HepG2 (cell line): ENCODE results near the gene ZPR1. TPM values are rescaled to one million over a fixed set of nuclear protein-coding genes. Genes with fewer than 3 reads are reported as not detected.

ENCODE experiments used
- CHD2 ChIP-seq: IDR thresholded peaks from 2 replicates; pipeline ENCODE4 v1.6.1; 2011; ENCODE audit warnings: low read depth, low read length, improper control_type of control experiment
- GABPA ChIP-seq, 2 experiments: IDR thresholded peaks; 2 replicates each; pipeline ENCODE4 v1.6.1; 2011 to 2016; ENCODE audit warnings: low read depth in 2 of 2, low read length in 1 of 2, missing biosample characterization in 1 of 2, missing genetic modification characterization in 1 of 2
- HNRNPK ChIP-seq: fragments of 200-400 bp; formaldehyde crosslinking; IDR thresholded peaks from 2 replicates; pipeline ENCODE4 v1.6.1; 2018; ENCODE audit warnings: low read length, low read depth, moderate library complexity, mild to moderate bottlenecking; ENCODE audit not compliant: poor library complexity, severe bottlenecking
- HNRNPUL1 ChIP-seq: fragments of 200-400 bp; formaldehyde crosslinking; IDR thresholded peaks from 2 replicates; pipeline ENCODE4 v1.6.1; 2017; ENCODE audit warnings: low read depth, mild to moderate bottlenecking, low read length, moderate library complexity
- KDM5B ChIP-seq: sonication (generic); formaldehyde crosslinking; IDR thresholded peaks from 2 replicates; pipeline ENCODE4 v1.4.0; 2020; ENCODE audit warnings: missing genetic modification reagents, mild to moderate bottlenecking, borderline replicate concordance
- MAZ ChIP-seq, 2 experiments: sonication (generic) in 1 of 2; formaldehyde crosslinking in 1 of 2; IDR thresholded peaks; 2 replicates each; pipeline versions ENCODE4 v1.5.0 to v1.6.1; 2012 to 2020; ENCODE audit warnings: low read depth in 2 of 2, mild to moderate bottlenecking in 2 of 2, borderline replicate concordance in 1 of 2, improper control_type of control experiment in 1 of 2, low read length in 1 of 2, missing genetic modification reagents in 1 of 2, moderate library complexity in 1 of 2
- NBN ChIP-seq: fragments of 450-650 bp; conservative IDR thresholded peaks from 2 replicates; pipeline ENCODE4 v1.6.1; 2017
- NFE2 ChIP-seq: sonication (generic); formaldehyde crosslinking; IDR thresholded peaks from 2 replicates; pipeline ENCODE4 v1.4.0; 2020; ENCODE audit warnings: missing genetic modification reagents
- NPAS2 ChIP-seq: sonication (generic); formaldehyde crosslinking; IDR thresholded peaks from 2 replicates; pipeline ENCODE4 v1.8.0; 2022; ENCODE audit warnings: mild to moderate bottlenecking, missing genetic modification reagents, borderline replicate concordance
- PHF21A ChIP-seq: sonication (generic); formaldehyde crosslinking; IDR thresholded peaks from 2 replicates; pipeline ENCODE4 v1.5.0; 2020; ENCODE audit warnings: mild to moderate bottlenecking, missing genetic modification reagents
- RORA ChIP-seq: sonication (generic); formaldehyde crosslinking; IDR thresholded peaks from 2 replicates; pipeline ENCODE4 v1.5.0; 2020; ENCODE audit warnings: mild to moderate bottlenecking, missing genetic modification reagents, moderate library complexity
- TCF12 ChIP-seq, 2 experiments: fragments of 450-650 bp in 1 of 2; sonication (generic) in 1 of 2; formaldehyde crosslinking in 1 of 2; IDR thresholded peaks; 2 replicates each; pipeline versions ENCODE4 v1.6.1 to v1.8.0; 2017 to 2022; ENCODE audit warnings: antibody characterized with exemption in 1 of 2, mild to moderate bottlenecking in 1 of 2, missing genetic modification reagents in 1 of 2, moderate library complexity in 1 of 2
- YEATS2 ChIP-seq: sonication (generic); formaldehyde crosslinking; IDR thresholded peaks from 2 replicates; pipeline ENCODE4 v1.4.0; 2020; ENCODE audit warnings: missing genetic modification reagents, borderline replicate concordance
- ZC3H13 ChIP-seq: sonication (generic); formaldehyde crosslinking; IDR thresholded peaks from 2 replicates; pipeline ENCODE4 v1.8.1; 2023; ENCODE audit warnings: mild to moderate bottlenecking, missing genetic modification reagents, moderate library complexity
- ZNF12 ChIP-seq: sonication (generic); formaldehyde crosslinking; IDR thresholded peaks from 2 replicates; pipeline ENCODE4 v1.5.0; 2020; ENCODE audit warnings: missing genetic modification reagents
- ZSCAN20 ChIP-seq: sonication (generic); formaldehyde crosslinking; IDR thresholded peaks from 2 replicates; pipeline ENCODE4 v1.4.0; 2020; ENCODE audit warnings: missing genetic modification reagents, mild to moderate bottlenecking, borderline replicate concordance
- polyA plus RNA-seq, 8 experiments: library from polyadenylated mRNA; depleted of rRNA in 3 of 8; stranded (reverse) in 7 of 8; unstranded in 1 of 8; fragments of >200 nt; fragmentation: Illumina TruSeq in 4 of 8; extraction: Trizol in 4 of 8; gene quantifications; 2 replicates each; pipeline versions ENCODE4 v1.2.1 to v1.2.3, GENCODE V29; 2011 to 2016; ENCODE audit warnings: low read depth in 4 of 8, missing spikeins in 1 of 8, mixed read lengths in 1 of 8; ENCODE audit not compliant: insufficient read depth in 1 of 8
- total RNA-seq, 5 experiments: library from RNA; depleted of rRNA; stranded (reverse); fragments of >200 nt; fragmentation: Illumina TruSeq; extraction: Trizol; gene quantifications; 2 replicates each; pipeline ENCODE4 v1.2.3, GENCODE V29; 2016; ENCODE audit warnings: low read depth in 1 of 5
- TF ChIP-seq, protein P1 (sequence below), 2 experiments: IDR thresholded peaks; 2 replicates each; pipeline ENCODE4 v1.6.1; 2011 to 2012; ENCODE audit warnings: low read length in 2 of 2, borderline replicate concordance in 1 of 2, low read depth in 1 of 2, mild to moderate bottlenecking in 1 of 2, moderate library complexity in 1 of 2
- TF ChIP-seq, protein P2 (sequence below): sonication (generic); formaldehyde crosslinking; IDR thresholded peaks from 2 replicates; pipeline ENCODE4 v1.9.0; 2022; ENCODE audit warnings: low read depth, missing genetic modification reagents
- TF ChIP-seq, protein P3 (sequence below): sonication (generic); formaldehyde crosslinking; IDR thresholded peaks from 2 replicates; pipeline ENCODE4 v1.4.0; 2020; ENCODE audit warnings: mild to moderate bottlenecking, missing genetic modification reagents
- TF ChIP-seq, protein P4 (sequence below): sonication (generic); formaldehyde crosslinking; IDR thresholded peaks from 2 replicates; pipeline ENCODE4 v1.5.1; 2020; ENCODE audit warnings: mild to moderate bottlenecking, moderate library complexity, missing genetic modification reagents

ZPR1 gene
- total and polyA plus RNA-seq, 2 of the 13 experiments (the other 11 are each of a cell fraction or from before 2014, with no cell fraction given) = 40.0 to 79.3 TPM

DNA sequence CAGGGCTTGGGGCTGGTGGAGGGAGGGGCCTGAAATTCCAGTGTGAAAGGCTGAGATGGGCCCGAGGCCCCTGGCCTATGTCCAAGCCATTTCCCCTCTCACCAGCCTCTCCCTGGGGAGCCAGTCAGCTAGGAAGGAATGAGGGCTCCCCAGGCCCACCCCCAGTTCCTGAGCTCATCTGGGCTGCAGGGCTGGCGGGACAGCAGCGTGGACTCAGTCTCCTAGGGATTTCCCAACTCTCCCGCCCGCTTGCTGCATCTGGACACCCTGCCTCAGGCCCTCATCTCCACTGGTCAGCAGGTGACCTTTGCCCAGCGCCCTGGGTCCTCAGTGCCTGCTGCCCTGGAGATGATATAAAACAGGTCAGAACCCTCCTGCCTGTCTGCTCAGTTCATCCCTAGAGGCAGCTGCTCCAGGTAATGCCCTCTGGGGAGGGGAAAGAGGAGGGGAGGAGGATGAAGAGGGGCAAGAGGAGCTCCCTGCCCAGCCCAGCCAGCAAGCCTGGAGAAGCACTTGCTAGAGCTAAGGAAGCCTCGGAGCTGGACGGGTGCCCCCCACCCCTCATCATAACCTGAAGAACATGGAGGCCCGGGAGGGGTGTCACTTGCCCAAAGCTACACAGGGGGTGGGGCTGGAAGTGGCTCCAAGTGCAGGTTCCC, 41.8 kb upstream of the ZPR1 start, which contains the start of gene APOC3 (continued):
- TF ChIP-seq, protein P1, sequence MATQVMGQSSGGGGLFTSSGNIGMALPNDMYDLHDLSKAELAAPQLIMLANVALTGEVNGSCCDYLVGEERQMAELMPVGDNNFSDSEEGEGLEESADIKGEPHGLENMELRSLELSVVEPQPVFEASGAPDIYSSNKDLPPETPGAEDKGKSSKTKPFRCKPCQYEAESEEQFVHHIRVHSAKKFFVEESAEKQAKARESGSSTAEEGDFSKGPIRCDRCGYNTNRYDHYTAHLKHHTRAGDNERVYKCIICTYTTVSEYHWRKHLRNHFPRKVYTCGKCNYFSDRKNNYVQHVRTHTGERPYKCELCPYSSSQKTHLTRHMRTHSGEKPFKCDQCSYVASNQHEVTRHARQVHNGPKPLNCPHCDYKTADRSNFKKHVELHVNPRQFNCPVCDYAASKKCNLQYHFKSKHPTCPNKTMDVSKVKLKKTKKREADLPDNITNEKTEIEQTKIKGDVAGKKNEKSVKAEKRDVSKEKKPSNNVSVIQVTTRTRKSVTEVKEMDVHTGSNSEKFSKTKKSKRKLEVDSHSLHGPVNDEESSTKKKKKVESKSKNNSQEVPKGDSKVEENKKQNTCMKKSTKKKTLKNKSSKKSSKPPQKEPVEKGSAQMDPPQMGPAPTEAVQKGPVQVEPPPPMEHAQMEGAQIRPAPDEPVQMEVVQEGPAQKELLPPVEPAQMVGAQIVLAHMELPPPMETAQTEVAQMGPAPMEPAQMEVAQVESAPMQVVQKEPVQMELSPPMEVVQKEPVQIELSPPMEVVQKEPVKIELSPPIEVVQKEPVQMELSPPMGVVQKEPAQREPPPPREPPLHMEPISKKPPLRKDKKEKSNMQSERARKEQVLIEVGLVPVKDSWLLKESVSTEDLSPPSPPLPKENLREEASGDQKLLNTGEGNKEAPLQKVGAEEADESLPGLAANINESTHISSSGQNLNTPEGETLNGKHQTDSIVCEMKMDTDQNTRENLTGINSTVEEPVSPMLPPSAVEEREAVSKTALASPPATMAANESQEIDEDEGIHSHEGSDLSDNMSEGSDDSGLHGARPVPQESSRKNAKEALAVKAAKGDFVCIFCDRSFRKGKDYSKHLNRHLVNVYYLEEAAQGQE (IDR thresholded peaks at IDR 0.05; ENCODE audit: borderline replicate concordance in 1 of 2, low read depth in 1 of 2, low read length in 2 of 2) = no peak; a peak in 1 of 4 replicates
- TF ChIP-seq ZC3H13 (CRISPR knock-in tag) (no peak), KDM5B (CRISPR knock-in tag) (peak; percentile 50; the same call in 1 of the 2 replicates), NPAS2 (no peak), ZNF12 (CRISPR knock-in tag) (no peak; the same call in 1 of the 2 replicates), TCF12 (IDR thresholded peaks at IDR 0.05) (no peak), TCF12 (CRISPR knock-in tag; IDR thresholded peaks at IDR 0.05) (peak; percentile 42; the same call in 1 of the 2 replicates), HNRNPK (no peak), NBN (no peak), GABPA (IDR thresholded peaks at IDR 0.05; ENCODE audit: low read depth, low read length) (no peak), GABPA (CRISPR knock-in tag; IDR thresholded peaks at IDR 0.05; ENCODE audit: low read depth) (no peak), MAZ (IDR thresholded peaks at IDR 0.05; ENCODE audit: borderline replicate concordance, low read depth, low read length) (no peak; the same call in none of the 2 replicates), MAZ (CRISPR knock-in tag; IDR thresholded peaks at IDR 0.05; ENCODE audit: low read depth) (peak; percentile 57; the same call in 1 of the 2 replicates), PHF21A (CRISPR knock-in tag) (peak; percentile 89), HNRNPUL1 (no peak), CHD2 (no peak), YEATS2 (CRISPR knock-in tag) (no peak), RORA (CRISPR knock-in tag) (no peak), ZSCAN20 (CRISPR knock-in tag) (no peak), NFE2 (CRISPR knock-in tag) (no peak)
- TF ChIP-seq, protein P2, sequence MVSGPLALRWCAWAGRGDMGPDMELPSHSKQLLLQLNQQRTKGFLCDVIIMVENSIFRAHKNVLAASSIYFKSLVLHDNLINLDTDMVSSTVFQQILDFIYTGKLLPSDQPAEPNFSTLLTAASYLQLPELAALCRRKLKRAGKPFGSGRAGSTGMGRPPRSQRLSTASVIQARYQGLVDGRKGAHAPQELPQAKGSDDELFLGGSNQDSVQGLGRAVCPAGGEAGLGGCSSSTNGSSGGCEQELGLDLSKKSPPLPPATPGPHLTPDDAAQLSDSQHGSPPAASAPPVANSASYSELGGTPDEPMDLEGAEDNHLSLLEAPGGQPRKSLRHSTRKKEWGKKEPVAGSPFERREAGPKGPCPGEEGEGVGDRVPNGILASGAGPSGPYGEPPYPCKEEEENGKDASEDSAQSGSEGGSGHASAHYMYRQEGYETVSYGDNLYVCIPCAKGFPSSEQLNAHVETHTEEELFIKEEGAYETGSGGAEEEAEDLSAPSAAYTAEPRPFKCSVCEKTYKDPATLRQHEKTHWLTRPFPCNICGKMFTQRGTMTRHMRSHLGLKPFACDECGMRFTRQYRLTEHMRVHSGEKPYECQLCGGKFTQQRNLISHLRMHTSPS (CRISPR knock-in tag) = peak; percentile 77; the same call in 1 of the 2 replicates
- TF ChIP-seq, protein P3, sequence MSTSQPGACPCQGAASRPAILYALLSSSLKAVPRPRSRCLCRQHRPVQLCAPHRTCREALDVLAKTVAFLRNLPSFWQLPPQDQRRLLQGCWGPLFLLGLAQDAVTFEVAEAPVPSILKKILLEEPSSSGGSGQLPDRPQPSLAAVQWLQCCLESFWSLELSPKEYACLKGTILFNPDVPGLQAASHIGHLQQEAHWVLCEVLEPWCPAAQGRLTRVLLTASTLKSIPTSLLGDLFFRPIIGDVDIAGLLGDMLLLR (CRISPR knock-in tag) = peak; percentile 58; the same call in 1 of the 2 replicates
- TF ChIP-seq, protein P4, sequence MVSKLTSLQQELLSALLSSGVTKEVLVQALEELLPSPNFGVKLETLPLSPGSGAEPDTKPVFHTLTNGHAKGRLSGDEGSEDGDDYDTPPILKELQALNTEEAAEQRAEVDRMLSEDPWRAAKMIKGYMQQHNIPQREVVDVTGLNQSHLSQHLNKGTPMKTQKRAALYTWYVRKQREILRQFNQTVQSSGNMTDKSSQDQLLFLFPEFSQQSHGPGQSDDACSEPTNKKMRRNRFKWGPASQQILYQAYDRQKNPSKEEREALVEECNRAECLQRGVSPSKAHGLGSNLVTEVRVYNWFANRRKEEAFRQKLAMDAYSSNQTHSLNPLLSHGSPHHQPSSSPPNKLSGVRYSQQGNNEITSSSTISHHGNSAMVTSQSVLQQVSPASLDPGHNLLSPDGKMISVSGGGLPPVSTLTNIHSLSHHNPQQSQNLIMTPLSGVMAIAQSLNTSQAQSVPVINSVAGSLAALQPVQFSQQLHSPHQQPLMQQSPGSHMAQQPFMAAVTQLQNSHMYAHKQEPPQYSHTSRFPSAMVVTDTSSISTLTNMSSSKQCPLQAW (CRISPR knock-in tag) = peak; percentile 36; the same call in 1 of the 2 replicates
